HG02623 (cell line): ENCODE data around the gene PLD1.

Experiments
- ATAC-seq: cut with Tn5 transposase; IDR thresholded peaks from one replicate; pipeline ENCODE4 v1.9.1; 2021; ENCODE audit warnings: moderate library complexity; ENCODE audit not compliant: unreplicated experiment

The PLD1 gene

DNA sequence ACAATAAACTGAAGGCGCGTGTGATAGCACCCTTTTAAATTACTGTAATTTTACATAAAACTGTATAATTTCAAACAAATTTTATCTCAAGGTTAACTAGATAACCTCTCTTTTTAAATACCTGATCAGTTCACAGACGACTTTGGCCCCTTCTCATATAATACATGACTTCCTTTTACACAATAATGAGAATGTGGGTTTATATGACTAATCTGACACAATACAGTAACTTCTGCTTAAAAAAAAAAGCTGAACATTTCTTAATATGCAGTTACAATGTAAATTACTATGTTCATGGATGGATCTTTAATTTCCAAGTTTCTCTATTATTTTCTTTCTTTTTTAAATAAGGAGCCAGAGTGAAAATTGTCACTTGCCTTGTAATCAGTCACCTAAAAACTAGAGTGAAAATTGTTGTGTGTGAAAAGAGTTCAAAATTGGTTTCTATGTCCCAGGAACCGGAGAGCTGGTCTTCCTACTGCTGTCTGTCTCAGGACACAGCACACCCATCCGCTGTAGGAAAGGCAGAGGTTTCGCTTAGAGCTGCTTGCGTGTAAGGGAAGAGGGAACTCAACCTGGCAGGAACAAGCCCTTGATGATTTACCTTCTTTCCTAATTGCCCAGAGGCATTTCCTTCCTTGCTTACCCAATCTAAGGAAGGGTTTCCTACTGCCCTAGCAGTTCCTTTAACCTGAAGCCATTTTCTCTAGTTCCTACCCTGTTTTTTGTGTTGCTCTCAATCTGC, 33.3 kb downstream of the PLD1 start:
- no peak for ATAC-seq

DNA sequence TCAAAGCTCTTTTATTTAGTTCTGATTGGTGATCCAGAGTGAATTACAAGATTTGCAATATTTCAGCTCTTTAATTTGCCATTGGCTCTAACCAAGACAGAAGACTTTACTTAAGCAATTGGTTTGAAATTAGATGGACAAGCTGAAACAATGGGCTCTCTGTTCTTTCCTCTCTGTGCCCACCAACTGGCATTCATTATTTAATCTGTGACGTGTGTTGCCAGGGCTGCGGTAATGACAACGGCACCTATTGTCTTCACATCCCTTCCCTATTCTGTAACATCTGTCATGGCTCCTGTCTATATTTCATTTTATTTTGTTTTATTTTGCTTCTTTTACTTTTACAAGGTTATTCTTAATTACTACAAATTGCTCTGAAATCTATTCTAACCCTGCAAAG, 33.9 kb downstream of the PLD1 start:
- no peak for ATAC-seq

DNA sequence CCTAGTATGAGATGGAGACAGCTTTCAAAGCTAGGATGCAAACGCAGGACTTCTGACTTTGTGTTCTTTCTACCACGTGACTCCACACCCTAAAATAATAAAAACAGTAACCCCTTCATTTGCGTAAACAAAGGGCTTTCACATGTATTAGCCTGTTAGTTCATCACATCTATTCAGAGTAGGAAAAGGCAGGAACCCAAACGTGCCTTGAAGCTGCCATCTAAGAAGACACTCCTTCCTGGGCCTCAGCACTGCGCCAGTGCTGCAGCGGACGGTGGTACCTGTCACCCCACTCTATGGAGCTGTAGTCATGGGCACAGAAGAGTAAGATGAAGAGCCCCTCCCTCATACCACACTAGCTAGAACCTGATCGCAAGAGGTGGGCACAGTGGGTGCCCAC, 34.3 kb downstream of the PLD1 start:
- no peak for ATAC-seq

DNA sequence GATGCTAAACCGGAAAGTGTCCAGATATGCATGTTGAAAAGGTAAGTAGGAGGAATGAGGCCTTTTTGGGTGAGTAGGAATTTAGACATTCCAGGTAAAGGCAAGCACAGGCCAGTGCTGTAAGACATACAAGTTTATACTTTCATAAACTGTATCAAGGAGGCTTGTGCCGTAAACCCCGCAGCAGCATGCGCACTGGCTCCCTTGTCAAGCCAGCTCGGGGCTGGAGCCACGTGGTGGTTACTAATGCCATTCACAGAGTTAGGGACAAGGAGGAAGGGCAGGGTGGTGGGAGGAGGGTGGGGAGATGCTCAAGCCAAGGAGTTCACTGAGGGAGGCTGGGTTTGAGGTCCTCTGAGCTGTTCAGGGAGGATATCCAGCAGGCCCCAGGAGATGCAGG, 35.8 kb downstream of the PLD1 start:
- ATAC-seq = no peak

DNA sequence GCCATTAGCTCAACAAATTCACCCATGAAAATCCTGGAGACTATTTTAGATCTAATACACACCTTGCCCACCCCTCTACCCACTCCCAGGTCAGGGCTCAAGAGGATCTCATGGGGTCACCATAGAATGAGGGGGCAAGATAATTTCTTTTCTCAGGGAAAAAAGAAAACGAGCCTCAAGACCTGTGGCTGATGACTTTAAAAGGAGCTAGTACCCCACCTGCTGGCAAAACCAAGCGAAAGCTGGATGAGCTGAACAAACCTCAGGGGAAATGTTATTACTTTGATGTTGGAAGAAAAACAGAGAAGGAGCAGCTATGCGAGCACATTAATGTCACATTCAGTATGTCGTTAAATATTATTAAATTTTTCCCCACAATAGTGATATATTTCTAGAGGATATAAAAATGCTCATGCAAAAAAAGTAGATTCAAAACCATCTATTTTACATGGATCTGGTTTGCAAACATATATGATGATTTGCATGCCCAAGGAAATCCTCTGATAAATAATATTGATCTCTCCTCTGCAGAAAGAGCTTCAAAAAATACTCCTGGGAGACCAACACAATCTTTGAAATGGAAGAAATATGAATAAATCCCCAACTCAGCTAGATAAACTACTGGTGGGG, 37.7 kb downstream of the PLD1 start:
- ATAC-seq = no peak

DNA sequence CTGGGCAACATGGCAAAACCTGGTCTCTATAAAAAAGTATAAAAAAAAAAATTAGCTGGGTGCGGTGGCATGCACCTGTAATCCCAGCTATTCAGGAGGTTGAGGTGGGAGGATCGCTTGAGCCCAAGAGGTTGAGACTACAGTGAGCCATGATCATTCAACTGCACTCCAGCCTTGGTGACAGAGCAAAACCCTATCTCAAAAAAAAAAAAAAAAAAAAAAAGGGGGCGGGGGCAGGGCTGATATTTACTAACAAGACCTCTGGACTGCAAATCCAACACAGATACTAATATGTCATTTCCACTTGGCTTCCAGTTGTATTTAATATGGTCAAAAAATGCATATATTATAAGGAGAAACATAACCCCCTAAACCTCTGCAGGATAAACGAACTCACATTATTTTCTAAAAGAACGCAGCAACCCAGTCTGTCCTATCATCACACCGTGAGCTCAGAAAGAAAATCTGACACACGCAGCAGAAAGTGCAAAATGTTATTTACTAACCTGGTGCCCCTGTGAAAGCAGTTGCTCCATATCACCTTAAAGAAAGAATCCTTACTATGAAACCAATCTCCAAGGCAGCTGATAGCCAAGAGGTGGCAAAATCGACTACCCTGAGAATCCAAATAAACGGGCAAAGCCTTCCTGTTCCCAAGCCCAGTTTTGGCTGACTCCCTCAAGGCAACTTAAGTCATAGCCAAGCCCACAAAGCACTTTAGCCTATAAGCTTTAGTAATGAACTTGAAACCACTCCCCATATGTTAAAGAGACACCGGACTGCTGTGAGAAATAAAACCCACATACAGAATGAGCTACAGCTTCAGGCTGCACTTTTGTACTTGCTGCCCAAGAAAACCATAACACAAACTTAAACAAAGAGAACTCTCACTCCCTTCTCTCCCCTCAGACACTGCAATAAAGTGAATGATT, 39.3 kb downstream of the PLD1 start:
- ATAC-seq = no peak

DNA sequence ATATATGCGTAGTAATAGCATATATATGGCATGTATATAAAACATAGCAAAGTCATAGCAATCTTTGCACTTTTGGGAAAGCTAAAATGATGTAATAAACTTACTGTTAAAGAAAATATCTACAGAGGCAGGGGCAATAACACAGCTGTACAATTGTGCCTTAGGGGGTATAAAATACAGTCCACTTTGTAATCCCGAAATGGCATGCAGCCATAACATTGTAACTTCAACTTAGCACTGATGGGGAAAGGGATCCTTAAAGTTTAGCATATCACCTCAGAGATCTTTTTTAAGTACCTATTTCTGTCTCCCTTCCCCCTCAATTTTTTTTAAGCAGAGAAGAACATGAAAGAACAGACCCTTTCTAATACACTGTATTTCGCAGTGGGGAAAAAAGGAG, 40.8 kb downstream of the PLD1 start:
- no peak for ATAC-seq

DNA sequence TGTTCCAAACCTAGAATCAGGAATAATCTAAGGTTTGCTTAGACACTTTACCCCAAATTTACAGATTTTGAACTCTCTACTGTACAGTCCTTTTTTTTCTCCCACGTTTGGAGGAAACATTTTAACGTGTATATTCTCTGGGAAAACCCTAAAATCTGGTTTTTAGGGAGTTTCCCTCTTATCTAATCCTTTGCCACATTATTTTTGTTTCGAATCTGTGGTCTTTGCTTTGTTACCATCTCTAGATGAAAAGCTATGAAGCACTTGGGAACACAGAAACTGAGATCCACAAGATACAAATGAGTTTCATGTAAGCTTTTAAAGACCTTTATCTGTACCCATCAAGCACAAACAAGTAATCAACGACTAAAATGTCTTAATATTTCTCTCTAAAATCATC, 41.3 kb downstream of the PLD1 start:
- ATAC-seq = no peak

DNA sequence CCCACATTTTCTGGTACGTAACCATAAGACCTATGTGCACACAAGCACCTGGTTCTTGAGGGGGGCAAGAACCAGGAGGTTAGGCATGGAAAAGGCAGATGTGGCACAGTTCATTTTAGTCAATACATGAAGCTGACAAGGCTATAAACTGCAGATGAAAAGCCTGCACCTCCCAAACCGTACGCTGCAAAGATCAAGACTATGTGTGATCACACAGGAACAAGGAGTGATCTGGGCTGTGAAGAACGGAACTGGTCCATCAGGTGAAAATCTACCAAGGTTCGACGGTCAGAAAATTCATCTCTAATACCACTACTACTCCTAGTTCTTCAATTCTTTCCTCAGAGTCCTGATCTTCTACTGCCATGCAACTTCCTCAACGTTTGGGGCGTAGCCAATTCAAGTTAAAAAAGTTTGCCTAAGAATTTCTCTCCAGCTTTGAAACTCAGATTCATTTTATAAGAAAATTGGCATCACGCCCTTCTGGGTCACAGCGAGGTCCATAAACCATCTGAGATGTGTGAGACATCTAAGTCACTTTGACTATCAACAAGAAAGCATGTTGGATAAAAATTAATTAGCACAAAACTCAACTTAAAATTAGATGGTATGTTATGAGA, 41.9 kb downstream of the PLD1 start:
- no peak for ATAC-seq

DNA sequence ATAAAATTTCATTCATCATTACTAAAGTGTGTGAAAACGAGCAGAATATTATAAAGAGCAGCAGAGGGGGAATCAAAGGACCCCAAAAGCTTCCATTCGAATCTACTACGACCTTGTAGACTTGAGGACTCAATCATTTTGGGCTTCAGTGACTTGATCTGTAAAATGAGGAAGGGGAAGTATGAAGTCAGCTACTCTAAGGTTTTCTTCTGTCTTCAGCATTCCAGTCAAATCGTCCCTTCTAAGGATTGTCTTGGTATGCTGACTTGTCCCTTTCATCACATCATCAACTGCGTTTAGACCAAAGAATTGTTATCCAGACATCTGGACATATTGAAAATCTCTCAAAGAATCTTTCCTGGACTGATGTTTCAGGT, 44.8 kb downstream of the PLD1 start:
- ATAC-seq = no peak

DNA sequence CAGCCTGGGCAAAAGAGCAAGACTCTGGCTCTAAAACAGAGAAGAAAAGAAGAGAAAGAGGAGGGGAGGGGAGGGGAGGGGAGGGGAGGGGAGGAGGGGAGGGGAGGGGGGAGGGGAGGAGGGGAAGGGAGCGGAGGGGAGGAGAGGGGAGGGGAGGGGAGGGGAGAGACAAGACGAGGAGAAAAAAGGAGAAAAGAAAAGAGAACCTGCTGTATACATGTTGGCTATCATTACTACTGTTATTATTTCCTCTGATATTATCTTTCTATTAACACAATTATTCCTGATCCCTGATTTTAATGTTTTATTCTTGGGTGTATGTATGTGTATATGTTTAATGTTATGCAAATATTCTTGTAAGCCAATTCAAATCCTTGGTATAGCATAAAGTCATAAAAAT, 46.9 kb downstream of the PLD1 start:
- ATAC-seq = no peak

DNA sequence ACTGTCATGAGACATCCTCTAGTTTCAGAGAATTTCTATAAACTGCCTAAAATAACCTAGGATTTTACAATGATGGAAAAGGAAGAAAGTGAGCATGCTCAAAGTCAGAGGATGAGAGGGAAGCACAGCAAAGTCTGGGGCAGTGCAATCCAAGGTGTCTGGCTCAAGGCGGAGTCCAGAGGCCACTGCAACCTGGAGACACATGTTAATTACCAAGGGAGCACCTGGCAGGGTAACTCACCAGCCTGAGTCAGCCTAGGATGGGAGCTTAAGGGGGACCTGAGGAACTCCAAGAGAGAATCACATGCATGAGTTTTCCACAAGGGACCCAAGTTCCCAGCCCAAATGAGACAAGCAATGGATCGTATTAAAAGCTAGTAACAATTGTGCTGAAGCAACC, 49.8 kb downstream of the PLD1 start:
- ATAC-seq = no peak

DNA sequence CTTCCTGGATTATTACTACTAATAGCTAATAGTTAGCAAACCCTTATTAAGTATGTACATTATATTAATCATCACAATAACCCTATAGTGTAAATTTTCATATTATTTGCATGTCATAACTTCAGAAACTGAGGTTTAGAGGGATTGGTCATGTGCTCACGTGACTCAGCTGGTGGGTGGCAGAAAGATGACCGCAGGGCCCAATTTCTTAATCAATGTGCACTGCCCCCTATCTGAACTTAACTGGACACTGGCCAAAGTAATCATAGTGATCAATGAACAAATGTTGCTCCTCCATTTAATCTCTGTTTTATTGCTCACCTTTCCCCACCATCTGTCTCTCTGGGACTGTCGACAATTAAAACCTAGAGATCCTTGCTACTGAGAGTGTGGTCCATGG, 52.2 kb downstream of the PLD1 start:
- no peak for ATAC-seq

DNA sequence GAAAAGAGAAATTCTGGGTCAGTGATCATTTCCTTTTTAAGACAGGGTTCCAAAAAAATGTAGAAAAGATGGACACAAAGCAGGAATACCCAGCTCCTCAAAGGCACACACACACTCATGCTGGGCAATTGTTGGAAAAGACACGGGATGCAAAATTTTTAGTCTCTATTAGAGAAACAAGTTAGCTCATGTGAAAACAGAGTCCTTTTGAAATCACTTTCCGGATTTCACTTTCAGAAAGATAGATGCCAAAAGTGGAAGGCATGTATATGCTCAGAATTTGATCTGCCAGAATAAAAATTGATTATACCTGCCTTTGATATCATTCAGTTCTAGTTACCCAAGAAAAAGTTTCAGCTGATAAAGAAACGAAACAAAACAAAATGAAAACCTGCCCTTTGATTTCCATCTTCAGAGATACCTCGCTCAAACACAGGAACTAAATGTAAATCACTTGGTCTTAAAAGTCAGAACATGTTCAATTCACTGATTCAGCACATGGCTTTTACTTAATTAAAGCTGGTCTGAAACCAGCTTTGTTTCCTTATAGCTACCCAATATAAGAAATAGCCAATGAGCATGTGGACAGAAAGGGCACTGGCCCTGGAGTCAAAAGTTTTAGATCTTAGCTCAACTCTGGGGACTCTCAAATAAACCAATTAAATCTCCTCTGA, 52.8 kb downstream of the PLD1 start:
- no peak for ATAC-seq

DNA sequence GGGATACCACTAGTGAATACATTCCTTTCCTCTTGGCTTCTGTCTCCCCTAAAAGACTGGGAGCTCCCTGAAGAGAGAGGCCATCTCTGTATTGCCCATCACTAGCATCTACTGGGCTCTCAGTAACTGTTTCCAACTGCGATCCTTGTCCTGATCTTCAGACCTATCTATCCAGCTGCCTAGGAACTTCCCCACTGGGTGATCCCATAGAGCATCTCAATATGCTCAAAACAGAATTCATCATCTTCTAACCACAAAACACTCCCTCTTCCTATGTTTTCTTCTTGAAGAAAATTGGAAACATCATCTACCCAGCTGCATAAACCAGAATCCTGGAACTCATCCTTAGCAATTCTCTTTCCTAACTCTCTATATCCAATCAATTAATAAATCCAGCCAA, 54.6 kb downstream of the PLD1 start:
- no peak for ATAC-seq

DNA sequence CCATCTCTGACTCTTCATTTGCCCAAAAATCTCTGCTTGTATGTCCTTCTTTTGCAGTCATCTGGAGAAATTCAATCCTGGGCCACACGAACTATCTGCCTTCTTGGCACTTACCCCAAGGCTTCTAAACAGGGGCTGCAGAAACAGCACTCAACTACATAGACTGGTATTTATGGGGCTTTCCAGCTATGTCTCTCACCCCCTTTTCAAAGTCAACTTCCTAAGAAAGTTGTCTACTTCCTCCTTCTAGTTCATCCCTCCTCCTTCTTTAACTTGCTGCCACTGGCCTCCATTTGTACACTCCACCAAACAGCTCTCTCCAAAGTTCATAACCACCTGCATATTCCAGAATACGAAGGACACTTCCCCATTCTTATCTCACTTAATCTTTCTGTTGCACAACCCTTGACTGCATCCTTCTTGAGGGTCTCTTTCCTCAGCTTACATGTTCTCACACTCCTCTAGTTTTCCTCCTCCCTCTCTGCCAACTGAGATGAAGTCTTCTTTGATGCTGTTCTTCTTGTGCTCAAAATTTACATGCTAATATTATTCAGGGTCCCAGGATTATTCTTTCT, 55.2 kb downstream of the PLD1 start:
- ATAC-seq = no peak

DNA sequence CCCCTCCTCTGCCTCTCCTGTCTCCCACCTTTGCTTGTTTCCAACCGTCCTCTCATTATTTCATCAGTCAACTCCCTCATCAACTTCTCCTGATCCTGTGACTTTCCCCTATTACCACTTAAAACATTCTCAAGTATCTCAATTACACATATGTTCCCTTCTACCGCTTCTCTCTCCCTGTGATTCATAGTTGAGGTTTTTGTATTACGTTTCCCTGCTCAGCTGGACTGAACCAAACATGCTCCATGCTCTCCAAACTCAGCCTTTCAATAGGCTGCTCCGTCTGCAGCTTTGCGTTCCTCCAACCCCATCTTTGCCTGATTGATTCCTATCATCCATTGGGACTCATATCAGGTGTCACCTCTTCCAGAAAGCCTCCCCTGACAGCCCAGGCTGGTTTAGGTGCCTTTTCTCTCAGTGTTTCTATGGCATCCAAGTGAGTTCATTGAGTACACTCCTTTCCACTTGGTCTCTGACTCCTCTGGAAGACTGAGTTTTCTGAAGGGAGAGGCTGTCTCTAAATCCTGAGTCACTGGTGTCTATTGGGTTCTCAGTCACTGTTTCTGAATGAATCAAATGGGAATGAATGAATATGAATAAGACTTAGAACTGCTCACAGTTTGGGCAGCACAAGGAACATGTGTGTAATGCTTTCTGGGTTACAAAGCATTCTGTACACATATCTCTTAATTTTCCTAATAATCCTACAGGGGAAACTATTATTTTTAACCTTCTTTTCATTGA, 56.4 kb downstream of the PLD1 start:
- ATAC-seq = no peak

DNA sequence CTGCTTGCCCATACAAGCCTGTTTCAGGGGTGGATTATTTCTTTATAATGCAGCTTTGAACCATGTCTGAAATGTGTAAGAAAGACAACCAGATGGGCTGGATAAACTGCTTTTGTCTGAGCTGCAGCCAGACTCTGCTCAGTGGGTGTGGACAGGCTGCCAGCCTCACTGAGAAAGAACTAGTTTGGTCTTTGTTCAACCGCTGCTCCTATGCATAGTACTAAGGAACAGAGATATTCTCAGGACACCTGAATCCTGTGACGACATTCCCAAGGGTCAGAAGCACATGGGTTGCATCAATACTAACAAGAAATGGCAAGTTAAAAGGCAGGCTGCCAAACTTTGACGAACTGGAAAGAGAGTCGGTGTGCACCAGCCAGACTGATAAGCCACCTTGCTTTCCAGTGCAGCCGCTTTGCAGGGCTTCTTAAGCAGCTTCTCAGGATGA, 57.2 kb downstream of the PLD1 start:
- no peak for ATAC-seq

DNA sequence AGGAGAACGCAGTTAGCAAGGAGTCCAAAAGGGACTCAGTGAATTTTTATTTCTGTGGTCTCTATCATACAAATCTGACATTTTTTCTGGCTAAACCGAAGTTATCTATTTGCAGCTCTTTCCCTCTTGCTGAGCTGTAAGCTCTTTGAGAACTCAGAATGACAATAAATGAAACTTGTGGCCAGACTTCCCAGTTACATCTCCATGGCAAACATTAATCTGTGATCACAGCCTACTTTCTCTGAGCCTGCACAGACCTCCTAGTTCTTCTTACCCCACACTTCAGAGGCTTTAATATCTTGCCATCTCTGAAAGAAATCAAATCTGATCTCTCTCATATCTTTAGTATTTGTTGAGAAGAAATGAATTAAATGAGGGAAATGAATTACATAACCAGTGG, 58.0 kb downstream of the PLD1 start:
- ATAC-seq = no peak

DNA sequence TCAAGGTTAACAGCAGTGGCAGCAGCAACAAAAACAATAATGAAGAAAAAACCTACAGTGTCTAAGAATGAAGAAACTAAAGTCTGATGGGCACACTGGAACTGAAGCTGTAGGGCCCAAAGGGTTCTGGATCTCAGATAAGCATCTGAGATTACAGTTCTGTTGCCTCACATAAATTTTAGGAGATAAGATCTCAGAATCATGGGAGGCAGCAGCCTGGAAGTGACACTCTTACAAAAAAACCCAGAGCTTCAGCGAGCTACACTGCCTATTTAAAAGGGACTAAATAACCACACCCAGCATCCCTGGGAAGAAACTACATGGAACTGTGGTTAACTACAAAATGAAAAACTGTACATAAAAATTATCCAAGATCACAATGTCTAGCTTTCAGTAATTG, 61.2 kb downstream of the PLD1 start:
- no peak for ATAC-seq
